ENCODE data around the gene BNC2.

The BNC2 gene

GRCh38 chr9:16676519-16676918 is 194.0 kb downstream of the BNC2 start:
- no peak for DNase-seq (ENCODE audit: low read depth)

- no peak for DNase-seq (ENCODE audit: low read depth)
These were observed 195.3 kb downstream of the BNC2 start for GRCh38 chr9:16675131-16675530.

- DNase-seq (ENCODE audit: low read depth): no peak
These were observed 197.3 kb downstream of the BNC2 start for GRCh38 chr9:16673171-16673570.

GRCh38 chr9:16672501-16672900 is 198.0 kb downstream of the BNC2 start:
- DNase-seq (ENCODE audit: low read depth): no peak

GRCh38 chr9:16671591-16672137 is 198.8 kb downstream of the BNC2 start:
- DNase-seq (ENCODE audit: low read depth): no peak

GRCh38 chr9:16670791-16671190 is 199.7 kb downstream of the BNC2 start:
- no peak for DNase-seq (ENCODE audit: low read depth)

GRCh38 chr9:16668734-16669295 is 201.7 kb downstream of the BNC2 start:
- DNase-seq (ENCODE audit: low read depth): no peak

- DNase-seq (ENCODE audit: low read depth): no peak
These were observed 206.3 kb downstream of the BNC2 start for GRCh38 chr9:16664211-16664610.

- no peak for DNase-seq (ENCODE audit: low read depth)
These were observed 208.7 kb downstream of the BNC2 start for GRCh38 chr9:16661816-16662215.

GRCh38 chr9:16659096-16659495 is 211.4 kb downstream of the BNC2 start:
- DNase-seq (ENCODE audit: low read depth): no peak

- DNase-seq (ENCODE audit: low read depth): no peak
These were observed 213.9 kb downstream of the BNC2 start for GRCh38 chr9:16656432-16657169.

GRCh38 chr9:16654596-16655126 is 215.8 kb downstream of the BNC2 start:
- no peak for DNase-seq (ENCODE audit: low read depth)

GRCh38 chr9:16653491-16654399 is 216.7 kb downstream of the BNC2 start:
- DNase-seq (ENCODE audit: low read depth): no peak

GRCh38 chr9:16652582-16652981 is 217.9 kb downstream of the BNC2 start:
- DNase-seq (ENCODE audit: low read depth): no peak

GRCh38 chr9:16651446-16651964 is 219.0 kb downstream of the BNC2 start:
- no peak for DNase-seq (ENCODE audit: low read depth)

- no peak for DNase-seq (ENCODE audit: low read depth)
These were observed 224.5 kb downstream of the BNC2 start for GRCh38 chr9:16645970-16646369.

- no peak for DNase-seq (ENCODE audit: low read depth)
These were observed 227.9 kb downstream of the BNC2 start for GRCh38 chr9:16642421-16643109.

- DNase-seq (ENCODE audit: low read depth): no peak
These were observed 229.8 kb downstream of the BNC2 start for GRCh38 chr9:16640649-16641048.

- no peak for DNase-seq (ENCODE audit: low read depth)
These were observed 230.8 kb downstream of the BNC2 start for GRCh38 chr9:16639644-16640043.

- no peak for DNase-seq (ENCODE audit: low read depth)
These were observed 232.6 kb downstream of the BNC2 start for GRCh38 chr9:16637911-16638310.

GRCh38 chr9:16637218-16637617 is 233.3 kb downstream of the BNC2 start:
- DNase-seq (ENCODE audit: low read depth): no peak

GRCh38 chr9:16633794-16634193 is 236.7 kb downstream of the BNC2 start:
- no peak for DNase-seq (ENCODE audit: low read depth)
